ENCODE data around the gene TTPAL. TPM values are rescaled to one million over a fixed set of nuclear protein-coding genes. Genes with fewer than 3 reads are reported as not detected.
"Not testable (repeated sequence)": the region's sequence is repeated elsewhere in the genome, so short reads cannot be mapped to it uniquely, and the experiment has no call there.

The TTPAL gene
- total RNA-seq, 1 donor from 2014 or later = 22.3 TPM

GRCh38 chr20:44465001-44465560 lies 10.6 kb upstream of the TTPAL start:
- no peaks in the 10 kb centered on the region for H3K36me3 Mint-ChIP-seq (ENCODE audit: low read depth)
- TF ChIP-seq, protein P1, sequence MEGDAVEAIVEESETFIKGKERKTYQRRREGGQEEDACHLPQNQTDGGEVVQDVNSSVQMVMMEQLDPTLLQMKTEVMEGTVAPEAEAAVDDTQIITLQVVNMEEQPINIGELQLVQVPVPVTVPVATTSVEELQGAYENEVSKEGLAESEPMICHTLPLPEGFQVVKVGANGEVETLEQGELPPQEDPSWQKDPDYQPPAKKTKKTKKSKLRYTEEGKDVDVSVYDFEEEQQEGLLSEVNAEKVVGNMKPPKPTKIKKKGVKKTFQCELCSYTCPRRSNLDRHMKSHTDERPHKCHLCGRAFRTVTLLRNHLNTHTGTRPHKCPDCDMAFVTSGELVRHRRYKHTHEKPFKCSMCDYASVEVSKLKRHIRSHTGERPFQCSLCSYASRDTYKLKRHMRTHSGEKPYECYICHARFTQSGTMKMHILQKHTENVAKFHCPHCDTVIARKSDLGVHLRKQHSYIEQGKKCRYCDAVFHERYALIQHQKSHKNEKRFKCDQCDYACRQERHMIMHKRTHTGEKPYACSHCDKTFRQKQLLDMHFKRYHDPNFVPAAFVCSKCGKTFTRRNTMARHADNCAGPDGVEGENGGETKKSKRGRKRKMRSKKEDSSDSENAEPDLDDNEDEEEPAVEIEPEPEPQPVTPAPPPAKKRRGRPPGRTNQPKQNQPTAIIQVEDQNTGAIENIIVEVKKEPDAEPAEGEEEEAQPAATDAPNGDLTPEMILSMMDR (conservative IDR thresholded peaks at IDR 0.05) = no peak
- no peaks in the 10 kb centered on the region for H3K9me3 Mint-ChIP-seq
- no peak overlapping the region for H3K4me3 Mint-ChIP-seq
- peaks cover 16% of the 10 kb centered on the region for H3K4me1 Mint-ChIP-seq
- H3K27me3 Mint-ChIP-seq (ENCODE audit: low read depth) = no peaks in the 10 kb centered on the region
- DNase-seq (ENCODE audit: low read depth, low spot score) = no peak
- H3K27ac Mint-ChIP-seq (ENCODE audit: unreplicated experiment) = no peak overlapping the region

DNA sequence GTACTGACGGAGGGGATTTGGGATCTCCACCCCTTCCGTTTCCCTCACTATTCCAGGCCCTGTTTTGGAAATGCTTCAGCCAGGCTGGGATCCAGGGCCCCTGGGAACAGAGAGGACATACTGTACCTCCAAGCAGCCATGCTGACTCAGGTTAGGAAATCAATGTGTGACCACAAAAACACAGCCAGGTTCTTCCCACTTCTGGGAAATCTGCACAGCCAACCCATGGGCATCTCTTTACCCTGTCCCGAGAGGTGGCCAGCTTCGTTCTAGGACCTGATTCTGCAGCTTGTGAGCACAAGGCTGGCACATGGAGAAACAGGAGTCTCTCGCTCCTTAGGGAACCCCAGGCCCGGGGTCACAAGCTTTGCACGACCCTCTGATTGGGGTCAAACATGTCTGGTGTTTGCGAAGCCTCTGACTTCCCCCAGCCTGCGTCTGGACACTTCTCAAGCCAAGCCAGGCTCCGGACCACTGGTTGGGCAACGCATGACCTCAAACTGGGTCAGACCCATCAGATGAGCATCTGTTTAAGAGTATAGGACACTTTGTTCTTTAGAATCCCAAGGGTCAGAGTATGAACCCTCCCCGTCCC lies 8.3 kb upstream of the TTPAL start:
- TF ChIP-seq, protein P1 (conservative IDR thresholded peaks at IDR 0.05) = no peak
- DNase-seq (ENCODE audit: low read depth, low spot score) = no peak
- Mint-ChIP-seq H3K27ac (ENCODE audit: unreplicated experiment) (no peak overlapping the region), H3K4me3 (no peak overlapping the region), H3K36me3 (ENCODE audit: low read depth) (no peaks in the 10 kb centered on the region), H3K27me3 (ENCODE audit: low read depth) (peaks cover 14% of the 10 kb centered on the region), H3K4me1 (peaks cover 12% of the 10 kb centered on the region), H3K9me3 (no peaks in the 10 kb centered on the region)

DNA sequence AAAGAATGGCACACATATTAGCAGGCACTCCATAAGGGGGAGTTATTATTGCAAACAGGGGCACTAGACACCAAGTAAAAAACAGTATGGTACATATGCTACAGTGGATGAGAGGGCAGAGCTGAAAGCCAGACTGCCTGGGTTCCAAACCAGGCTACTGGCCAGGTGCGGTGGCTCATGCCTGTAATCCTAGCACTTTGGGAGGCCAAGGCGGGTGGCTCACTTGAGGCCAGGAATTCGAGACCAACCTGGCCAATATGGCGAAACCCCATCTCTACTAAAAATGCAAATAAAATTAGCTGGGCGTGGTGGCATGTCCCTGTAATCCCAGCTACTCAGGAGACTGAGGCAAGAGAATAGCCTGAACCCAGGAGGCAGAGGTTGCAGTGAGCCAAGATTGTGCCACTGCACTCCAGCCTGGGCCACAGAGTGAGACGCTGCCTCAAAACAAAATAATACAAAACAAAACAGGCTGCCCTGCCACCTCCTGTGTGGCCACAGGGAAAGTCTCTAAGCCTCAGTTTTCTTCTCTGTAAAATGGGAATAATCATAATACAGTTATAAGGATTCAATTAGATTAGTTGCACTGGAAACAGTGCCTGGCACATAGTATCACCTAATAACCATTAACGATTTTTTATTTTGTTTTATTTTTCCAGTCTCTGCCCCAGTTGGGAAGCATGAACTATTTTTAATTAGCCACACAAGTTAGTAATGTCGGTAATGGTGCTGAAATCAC lies 7.5 kb upstream of the TTPAL start:
- Mint-ChIP-seq H3K9me3 (no peaks in the 10 kb centered on the region), H3K27me3 (ENCODE audit: low read depth) (peaks cover 19% of the 10 kb centered on the region), H3K36me3 (ENCODE audit: low read depth) (no peaks in the 10 kb centered on the region), H3K4me3 (no peak overlapping the region), H3K4me1 (peaks cover 10% of the 10 kb centered on the region), H3K27ac (ENCODE audit: unreplicated experiment) (no peak overlapping the region)
- no peak for DNase-seq (ENCODE audit: low read depth, low spot score)
- TF ChIP-seq, protein P1 (conservative IDR thresholded peaks at IDR 0.05) = no peak

GRCh38 chr20:44470327-44470726 lies 5.3 kb upstream of the TTPAL start:
- no peak overlapping the region for H3K4me3 Mint-ChIP-seq

GRCh38 chr20:44471481-44471882 lies 4.2 kb upstream of the TTPAL start:
- DNase-seq (ENCODE audit: low read depth, low spot score) = no peak
- Mint-ChIP-seq H3K27me3 (ENCODE audit: low read depth) (peaks cover 22% of the 10 kb centered on the region), H3K9me3 (no peaks in the 10 kb centered on the region), H3K36me3 (ENCODE audit: low read depth) (no peaks in the 10 kb centered on the region), H3K27ac (ENCODE audit: unreplicated experiment) (no peak overlapping the region), H3K4me1 (peaks cover 19% of the 10 kb centered on the region), H3K4me3 (no peak overlapping the region)
- TF ChIP-seq, protein P1 (conservative IDR thresholded peaks at IDR 0.05) = peak; percentile 48

More at GRCh38 chr20:44470327-44470726, 5.3 kb upstream of the TTPAL start:
- Mint-ChIP-seq H3K36me3 (ENCODE audit: low read depth) (no peaks in the 10 kb centered on the region), H3K27ac (ENCODE audit: unreplicated experiment) (no peak overlapping the region), H3K4me1 (peaks cover 8% of the 10 kb centered on the region), H3K27me3 (ENCODE audit: low read depth) (peaks cover 22% of the 10 kb centered on the region), H3K9me3 (no peaks in the 10 kb centered on the region)
- no peak for DNase-seq (ENCODE audit: low read depth, low spot score)
- TF ChIP-seq, protein P1 (conservative IDR thresholded peaks at IDR 0.05) = no peak

DNA sequence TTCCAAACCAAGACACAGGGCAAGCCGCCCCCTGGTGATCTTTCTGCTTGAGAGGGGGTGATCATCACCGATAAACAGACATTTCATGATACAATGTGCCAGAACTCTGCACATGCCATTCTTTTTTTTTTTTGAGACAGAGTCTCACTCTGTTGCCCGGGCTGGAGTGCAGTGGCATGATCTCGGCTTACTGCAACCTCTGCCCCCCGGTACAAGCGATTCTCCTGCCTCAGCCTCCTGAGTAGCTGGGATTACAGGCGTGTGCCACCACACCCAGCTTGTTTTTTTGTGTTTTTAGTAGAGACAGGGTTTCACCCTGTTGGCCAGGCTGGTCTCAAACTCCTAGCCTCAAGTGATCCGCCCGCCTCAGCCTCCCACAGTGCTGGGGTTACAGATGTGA lies 3.4 kb upstream of the TTPAL start:
- H3K4me1 Mint-ChIP-seq = peaks cover 27% of the 10 kb centered on the region
- not testable (repeated sequence) for H3K9me3 Mint-ChIP-seq; H3K27ac Mint-ChIP-seq (ENCODE audit: unreplicated experiment); H3K4me3 Mint-ChIP-seq; H3K36me3 Mint-ChIP-seq (ENCODE audit: low read depth); DNase-seq (ENCODE audit: low read depth, low spot score)
- H3K27me3 Mint-ChIP-seq (ENCODE audit: low read depth) = peaks cover 22% of the 10 kb centered on the region
